HepG2 (cell line): ENCODE measurements around the gene KCTD4. TPM values are rescaled to one million over a fixed set of nuclear protein-coding genes. Genes with fewer than 3 reads are reported as not detected.

Experiments used
- ATAC-seq: fragments of 200-7000 bp; cut with Tn5 transposase; 3 replicates; pipeline ENCODE4 v1.9.1; 2020; ENCODE audit warnings: mild to moderate bottlenecking, moderate library complexity
- BruUV-seq: library from RNA; stranded (reverse); fragments of 400-500 nt; replicated peaks from 2 replicates; lab custom pipeline; 2021; lab: Mats Ljungman, UMichigan
- CTCF ChIA-PET: fragments of 300-600 bp; formaldehyde crosslinking; extraction: SDS; loops from one replicate; lab custom pipeline; 2021; ENCODE audit warnings: low total read pairs, inconsistent platforms, low intra/inter-chr PET ratio; lab: Yijun Ruan, JAX
- POLR2A ChIA-PET: fragments of 350-600 bp; sonication (Branson Sonifier 250); formaldehyde crosslinking; loops from one replicate; lab custom pipeline; 2020; ENCODE audit warnings: antibody characterized with exemption, inconsistent platforms; lab: Yijun Ruan, JAX
- DNase-seq: peaks from one replicate; pipeline ENCODE4 v3.0.0-alpha.2; 2015; ENCODE audit warnings: low spot score
- FAIRE-seq: peaks from 3 replicates; lab custom pipeline; 2011; peaks lifted over from hg19 to GRCh38; lab: Jason Lieb, UNC
- H2AFZ ChIP-seq: one replicate; pipeline ENCODE4 v1.6.1; 2011; ENCODE audit warnings: low read length, inconsistent platforms
- H3K27ac ChIP-seq: fragments of 300-600 bp; 3 replicates; pipeline ENCODE4 v1.8.0; 2011; ENCODE audit warnings: mixed run types, mild to moderate bottlenecking, mixed read lengths, low read length, inconsistent platforms; ENCODE audit not compliant: insufficient read depth; ENCODE audit errors: extremely low read length
- H3K27me3 ChIP-seq, 2 experiments: fragments of 200-600 bp in 1 of 2; 2 replicates in 1 of 2; 3 replicates in 1 of 2; pipeline versions ENCODE4 v1.6.0 to v1.8.0; 2011; ENCODE audit warnings: low read length in 2 of 2, mild to moderate bottlenecking in 2 of 2, moderate library complexity in 2 of 2, inconsistent platforms in 1 of 2; ENCODE audit not compliant: insufficient read depth in 2 of 2, control insufficient read depth in 1 of 2
- H3K36me3 ChIP-seq, 2 experiments: fragments of 200-600 bp in 1 of 2; replicated peaks in 1 of 2; 2 replicates in 1 of 2; 3 replicates in 1 of 2; pipeline versions ENCODE4 v1.5.1 to v1.8.0; 2011; ENCODE audit warnings: low read length in 2 of 2, inconsistent platforms in 1 of 2; ENCODE audit not compliant: insufficient read depth in 2 of 2, control insufficient read depth in 1 of 2
- H3K4me1 ChIP-seq: 2 replicates; pipeline ENCODE4 v1.5.1; 2012; ENCODE audit warnings: low read length, inconsistent platforms; ENCODE audit not compliant: insufficient read depth
- H3K4me2 ChIP-seq: 2 replicates; pipeline ENCODE4 v1.6.0; 2011; ENCODE audit warnings: low read depth, low read length, inconsistent platforms
- H3K4me3 ChIP-seq, 3 experiments: fragments of 200-600 bp in 1 of 3; sonication (generic), shearing (Covaris generic) in 1 of 3; replicated peaks in 1 of 3; 2 replicates each; pipeline ENCODE4 v1.5.1; 2011 to 2016; ENCODE audit warnings: low read length in 3 of 3, inconsistent platforms in 2 of 3, low read depth in 2 of 3, mild to moderate bottlenecking in 2 of 3, control low read depth in 1 of 3, mixed read lengths in 1 of 3; ENCODE audit not compliant: insufficient read depth in 1 of 3
- H3K79me2 ChIP-seq: one replicate; pipeline ENCODE4 v1.6.1; 2011; ENCODE audit warnings: low read length, inconsistent platforms; ENCODE audit not compliant: insufficient read depth
- H3K9ac ChIP-seq: 2 replicates; pipeline ENCODE4 v1.6.0; 2011; ENCODE audit warnings: mild to moderate bottlenecking, low read depth, low read length, inconsistent platforms; ENCODE audit not compliant: insufficient read depth
- H3K9me3 ChIP-seq: 2 replicates; pipeline ENCODE4 v1.5.1; 2012; ENCODE audit warnings: mild to moderate bottlenecking, low read length
- H4K20me1 ChIP-seq: 2 replicates; pipeline ENCODE4 v1.6.0; 2011; ENCODE audit warnings: inconsistent platforms, mild to moderate bottlenecking, low read length, moderate library complexity; ENCODE audit not compliant: insufficient read depth
- MBNL3 ChIP-seq: fragments of 250-450 bp; sonication (Bioruptor Pico); conservative IDR thresholded peaks from 2 replicates; pipeline ENCODE4 v1.8.0; 2022; ENCODE audit warnings: mild to moderate bottlenecking, inconsistent platforms
- SIX1 ChIP-seq: sonication (generic); formaldehyde crosslinking; IDR thresholded peaks from 2 replicates; pipeline ENCODE4 v1.4.0; 2020; ENCODE audit warnings: missing genetic modification reagents, borderline replicate concordance
- SOX13 ChIP-seq, 3 experiments: fragments of 450-650 bp in 1 of 3; sonication (generic) in 1 of 3; formaldehyde crosslinking in 1 of 3; IDR thresholded peaks in 2 of 3; conservative IDR thresholded peaks in 1 of 3; 2 replicates each; pipeline versions ENCODE4 v1.5.0 to v1.6.1; 2016 to 2020; ENCODE audit warnings: antibody characterized with exemption in 1 of 3, mild to moderate bottlenecking in 1 of 3, missing compliant biosample characterization in 1 of 3, missing genetic modification reagents in 1 of 3, moderate library complexity in 1 of 3
- ZFP37 ChIP-seq: sonication (generic); formaldehyde crosslinking; IDR thresholded peaks from 2 replicates; pipeline ENCODE4 v1.4.0; 2020; ENCODE audit warnings: missing genetic modification reagents, borderline replicate concordance
- ZNF737 ChIP-seq: sonication (generic); formaldehyde crosslinking; IDR thresholded peaks from 2 replicates; pipeline ENCODE4 v1.5.0; 2020; ENCODE audit warnings: missing genetic modification reagents, mild to moderate bottlenecking, borderline replicate concordance
- in situ Hi-C: cut with HindIII; loops from 2 replicates; pipeline ENCODE4 v1.10.0; 2017; ENCODE audit warnings: low pct_unique_long_range_greater_than_20kb; ENCODE audit not compliant: extremely low pct_ligation_motif_present
- intact Hi-C: fragments of 100-400 bp; cut with micrococcal nuclease; formaldehyde crosslinking; loops from one replicate; pipeline ENCODE4 v1.10.0; 2022; ENCODE audit not compliant: unreplicated experiment
- polyA plus RNA-seq, 8 experiments: library from polyadenylated mRNA; depleted of rRNA in 3 of 8; stranded (reverse) in 7 of 8; unstranded in 1 of 8; fragments of >200 nt; fragmentation: Illumina TruSeq in 4 of 8; extraction: Trizol in 4 of 8; gene quantifications; 2 replicates each; pipeline versions ENCODE4 v1.2.1 to v1.2.3, GENCODE V29; 2011 to 2016; ENCODE audit warnings: low read depth in 4 of 8, missing spikeins in 1 of 8, mixed read lengths in 1 of 8; ENCODE audit not compliant: insufficient read depth in 1 of 8
- total RNA-seq, 5 experiments: library from RNA; depleted of rRNA; stranded (reverse); fragments of >200 nt; fragmentation: Illumina TruSeq; extraction: Trizol; gene quantifications; 2 replicates each; pipeline ENCODE4 v1.2.3, GENCODE V29; 2016; ENCODE audit warnings: low read depth in 1 of 5
- TF ChIP-seq, protein P1 (sequence below): sonication (generic); formaldehyde crosslinking; IDR thresholded peaks from 2 replicates; pipeline ENCODE4 v1.4.0; 2020; ENCODE audit warnings: mild to moderate bottlenecking, missing genetic modification reagents

KCTD4 gene
- total and polyA plus RNA-seq, 2 of the 13 experiments (the other 11 are each of a cell fraction or from before 2014, with no cell fraction given) = not detected

DNA sequence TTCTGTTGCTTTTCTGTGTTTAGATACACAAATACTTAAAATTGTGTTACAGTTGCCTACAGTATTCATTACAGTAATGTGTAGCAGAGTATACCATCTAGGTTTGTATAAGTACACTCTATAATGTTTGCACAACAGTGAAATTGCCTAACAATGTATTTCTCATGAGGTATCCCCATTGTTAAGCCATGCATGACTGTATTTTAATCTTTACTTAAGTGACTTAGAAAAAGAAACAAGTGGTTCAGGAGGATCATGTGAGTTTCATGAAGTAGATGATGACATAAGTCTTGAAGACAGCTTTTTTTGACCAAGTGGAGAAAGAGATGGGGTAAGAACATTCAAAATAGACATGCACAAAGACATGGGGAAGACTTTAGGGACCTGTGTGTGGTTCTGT lies 8.4 kb upstream of the KCTD4 start:
- H2AFZ ChIP-seq = no peak overlapping the region
- H3K36me3 ChIP-seq = peaks cover 2 to 19% of the 10 kb centered on the region in 2 experiments; a peak in 3 of 5 replicates
- H3K4me3 ChIP-seq = no peak overlapping the region
- BruUV-seq = no TSS peak
- H3K9me3 ChIP-seq = no peaks in the 10 kb centered on the region
- in situ Hi-C loops (no loop called here), intact Hi-C loops (no loop called here)
- ATAC-seq = no peak
- FAIRE-seq = no peak
- TF ChIP-seq MBNL3 (CRISPR knock-in tag) (no peak), ZNF737 (CRISPR knock-in tag) (no peak), SOX13 (IDR thresholded peaks at IDR 0.05) (no peak), SOX13 (CRISPR knock-in tag; conservative IDR thresholded peaks at IDR 0.05 in 1 of 2, IDR thresholded peaks at IDR 0.05 in 1 of 2) (peak in 1 of 2 experiments; percentile 30; a peak in 1 of 4 replicates), SIX1 (CRISPR knock-in tag) (no peak), ZFP37 (CRISPR knock-in tag) (no peak)
- TF ChIP-seq, protein P1, sequence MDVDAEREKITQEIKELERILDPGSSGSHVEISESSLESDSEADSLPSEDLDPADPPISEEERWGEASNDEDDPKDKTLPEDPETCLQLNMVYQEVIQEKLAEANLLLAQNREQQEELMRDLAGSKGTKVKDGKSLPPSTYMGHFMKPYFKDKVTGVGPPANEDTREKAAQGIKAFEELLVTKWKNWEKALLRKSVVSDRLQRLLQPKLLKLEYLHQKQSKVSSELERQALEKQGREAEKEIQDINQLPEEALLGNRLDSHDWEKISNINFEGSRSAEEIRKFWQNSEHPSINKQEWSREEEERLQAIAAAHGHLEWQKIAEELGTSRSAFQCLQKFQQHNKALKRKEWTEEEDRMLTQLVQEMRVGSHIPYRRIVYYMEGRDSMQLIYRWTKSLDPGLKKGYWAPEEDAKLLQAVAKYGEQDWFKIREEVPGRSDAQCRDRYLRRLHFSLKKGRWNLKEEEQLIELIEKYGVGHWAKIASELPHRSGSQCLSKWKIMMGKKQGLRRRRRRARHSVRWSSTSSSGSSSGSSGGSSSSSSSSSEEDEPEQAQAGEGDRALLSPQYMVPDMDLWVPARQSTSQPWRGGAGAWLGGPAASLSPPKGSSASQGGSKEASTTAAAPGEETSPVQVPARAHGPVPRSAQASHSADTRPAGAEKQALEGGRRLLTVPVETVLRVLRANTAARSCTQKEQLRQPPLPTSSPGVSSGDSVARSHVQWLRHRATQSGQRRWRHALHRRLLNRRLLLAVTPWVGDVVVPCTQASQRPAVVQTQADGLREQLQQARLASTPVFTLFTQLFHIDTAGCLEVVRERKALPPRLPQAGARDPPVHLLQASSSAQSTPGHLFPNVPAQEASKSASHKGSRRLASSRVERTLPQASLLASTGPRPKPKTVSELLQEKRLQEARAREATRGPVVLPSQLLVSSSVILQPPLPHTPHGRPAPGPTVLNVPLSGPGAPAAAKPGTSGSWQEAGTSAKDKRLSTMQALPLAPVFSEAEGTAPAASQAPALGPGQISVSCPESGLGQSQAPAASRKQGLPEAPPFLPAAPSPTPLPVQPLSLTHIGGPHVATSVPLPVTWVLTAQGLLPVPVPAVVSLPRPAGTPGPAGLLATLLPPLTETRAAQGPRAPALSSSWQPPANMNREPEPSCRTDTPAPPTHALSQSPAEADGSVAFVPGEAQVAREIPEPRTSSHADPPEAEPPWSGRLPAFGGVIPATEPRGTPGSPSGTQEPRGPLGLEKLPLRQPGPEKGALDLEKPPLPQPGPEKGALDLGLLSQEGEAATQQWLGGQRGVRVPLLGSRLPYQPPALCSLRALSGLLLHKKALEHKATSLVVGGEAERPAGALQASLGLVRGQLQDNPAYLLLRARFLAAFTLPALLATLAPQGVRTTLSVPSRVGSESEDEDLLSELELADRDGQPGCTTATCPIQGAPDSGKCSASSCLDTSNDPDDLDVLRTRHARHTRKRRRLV (CRISPR knock-in tag) = no peak
- ChIA-PET CTCF (no interaction called here), POLR2A (no interaction called here)
- no peaks in the 10 kb centered on the region for H4K20me1 ChIP-seq
- H3K79me2 ChIP-seq = no peaks in the 10 kb centered on the region
- DNase-seq = no peak
- H3K4me2 ChIP-seq = no peak overlapping the region
- no peaks in the 10 kb centered on the region for H3K4me1 ChIP-seq
- H3K27me3 ChIP-seq = no peaks in the 10 kb centered on the region
- no peak overlapping the region for H3K9ac ChIP-seq
- H3K27ac ChIP-seq = no peak overlapping the region
